NCI-H187 treated with DMSO at 0.1 percent for 48 hours (cell line): ENCODE data around the gene PRAMEF27.
"Not testable (repeated sequence)": the region's sequence is repeated elsewhere in the genome, so short reads cannot be mapped to it uniquely, and the experiment has no call there.

ENCODE experiments used
- DNase-seq: peaks from one replicate; lab custom pipeline; 2025; lab: John Stamatoyannopoulos, UW

PRAMEF27 gene

DNA sequence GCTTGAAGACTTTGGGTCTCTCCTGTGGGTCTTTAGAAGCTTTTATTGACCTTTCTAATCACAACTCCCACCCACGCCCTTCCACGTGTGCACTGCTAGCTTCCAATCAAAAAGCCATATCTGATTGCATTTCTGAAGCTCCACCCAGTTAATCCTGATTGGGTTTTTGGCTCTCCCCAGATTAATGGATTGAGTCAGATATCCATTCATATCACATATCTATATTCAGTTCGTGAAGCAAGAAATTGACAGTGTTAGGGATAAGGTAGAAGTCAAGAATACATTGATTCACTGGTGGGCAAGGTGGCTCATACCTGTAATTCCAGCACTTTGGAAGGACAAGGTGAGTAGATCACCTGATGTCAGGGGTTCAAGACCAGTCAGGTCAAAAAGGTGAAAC is at the start of gene PRAMEF27:
PRAMEF27 (minus strand) TSS at position 101 of the 400 bp plus-strand sequence. CDS start 2,916 bp downstream, outside the sequence.
- not testable (repeated sequence) for DNase-seq

- DNase-seq, result not testable (repeated sequence)
These were observed 14.1 kb upstream of the PRAMEF27 start, which contains the start of gene PRAMEF25 for GRCh38 chr1:13070474-13070873. Gene PRAMEF25 (plus strand): TSS chr1:13070774. CDS start chr1:13073694, 2,920 bp downstream.

- DNase-seq, result not testable (repeated sequence)
These were observed 36.5 kb downstream of the PRAMEF27 start for GRCh38 chr1:13019846-13020245.

DNA sequence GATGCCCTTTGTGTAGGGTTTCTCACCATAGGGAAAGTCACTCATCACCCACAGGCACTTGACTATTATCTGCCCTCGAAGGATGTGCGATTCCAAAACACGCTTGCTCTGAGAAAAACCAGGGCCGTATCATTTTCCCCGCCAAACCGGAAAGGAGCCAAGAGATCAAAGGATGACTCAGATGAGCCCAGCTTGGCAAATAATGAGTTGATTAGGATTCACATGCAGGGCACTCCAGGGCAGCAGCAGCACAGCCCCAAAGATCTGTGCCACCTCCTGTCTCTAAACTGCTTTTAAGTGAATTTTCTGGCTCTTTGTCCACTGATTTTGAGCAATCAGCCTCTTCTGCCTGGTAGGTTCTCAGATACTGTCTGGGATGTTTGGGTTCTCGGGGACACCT is 44.4 kb downstream of the PRAMEF27 start:
- DNase-seq, result not testable (repeated sequence)

DNA sequence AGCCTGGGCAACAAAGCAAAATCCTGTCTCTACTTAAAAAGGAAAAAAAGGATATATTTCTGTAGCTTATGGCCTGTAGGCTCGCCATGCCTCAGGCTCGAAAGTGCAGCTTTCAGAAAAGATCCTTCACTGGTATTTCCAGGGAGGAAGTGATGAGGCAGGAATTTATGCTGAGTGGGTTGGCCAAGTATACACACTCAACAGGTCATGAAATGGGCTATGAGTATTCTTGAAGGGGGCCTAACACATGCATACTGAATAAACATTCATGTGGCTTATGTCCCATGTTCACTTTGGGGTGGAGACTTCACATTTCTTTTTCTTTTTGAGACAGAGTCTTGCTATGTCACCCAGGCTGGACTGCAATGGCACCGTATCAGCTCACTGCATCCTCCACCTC is 47.0 kb downstream of the PRAMEF27 start:
- not testable (repeated sequence) for DNase-seq

DNA sequence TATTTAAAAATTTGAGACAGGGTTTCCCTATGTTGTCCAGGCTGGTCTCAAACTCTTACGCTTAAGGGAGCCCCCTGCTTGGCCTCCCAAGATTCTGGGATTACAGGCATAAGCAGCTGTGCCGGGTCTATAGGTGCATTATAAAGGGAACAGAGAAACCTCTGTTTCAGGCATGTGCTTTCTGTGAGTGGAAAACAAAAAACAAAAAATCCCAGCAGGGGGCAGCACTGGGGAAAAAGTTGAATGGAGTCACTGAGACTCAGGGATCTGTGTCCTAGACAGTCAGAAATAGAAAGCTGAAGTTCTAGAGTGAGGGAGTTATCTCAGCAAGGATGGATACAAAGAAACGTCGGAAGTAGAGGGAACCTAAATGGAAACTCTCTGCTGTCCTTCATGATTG is 50.6 kb downstream of the PRAMEF27 start:
- DNase-seq, result not testable (repeated sequence)
